A549 treated with GW870086 at 1 μM for 4 hours (cell line): ENCODE measurements around the gene GARIN5A. TPM values are rescaled to one million over a fixed set of nuclear protein-coding genes. Genes with fewer than 3 reads are reported as not detected.

Source experiments
- total RNA-seq: library from RNA; stranded (reverse); fragments of 200-300 nt; extraction: Qiagen RNA extraction; gene quantifications from 5 replicates; pipeline ENCODE4 v1.2.3, GENCODE V29; 2022; ENCODE audit warnings: low read depth

The GARIN5A gene
- 1.6 to 2.2 TPM (median 2.0 TPM) in 5 replicates for total RNA-seq

DNA sequence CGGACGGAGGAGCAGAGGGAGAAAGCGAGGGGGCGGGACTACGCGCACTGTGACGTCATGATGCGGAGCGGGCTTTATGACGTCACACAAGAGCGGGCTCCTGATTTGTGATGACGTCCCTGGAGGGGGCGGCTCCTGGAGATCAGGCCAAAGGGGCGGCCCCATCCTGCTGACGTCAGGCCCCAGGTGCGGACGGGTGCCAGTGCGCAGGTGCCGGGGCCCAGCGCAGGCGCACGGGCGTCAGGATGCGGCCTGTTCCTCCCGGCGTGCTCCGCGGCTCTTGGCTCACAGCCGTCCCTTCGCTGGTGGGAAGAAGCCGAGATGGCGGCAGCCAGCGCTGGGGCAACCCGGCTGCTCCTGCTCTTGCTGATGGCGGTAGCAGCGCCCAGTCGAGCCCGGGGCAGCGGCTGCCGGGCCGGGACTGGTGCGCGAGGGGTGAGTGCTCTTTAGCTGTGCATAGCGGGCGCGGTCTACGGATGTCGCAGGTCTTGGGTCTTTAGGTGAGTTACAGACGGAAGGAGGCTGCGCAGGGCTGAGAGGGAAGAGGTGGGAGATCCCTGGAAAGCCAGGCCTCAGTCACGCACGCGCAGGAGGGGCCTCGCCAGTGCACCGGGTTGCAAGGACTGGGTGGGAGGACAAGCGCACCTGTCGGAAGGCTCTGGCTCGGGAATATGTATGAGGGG is at the start of gene GARIN5A, which contains the start of gene EMC10:
TSS of gene GARIN5A (minus strand) at position 625 of the 683 bp plus-strand sequence. CDS start at position 165, 460 bp downstream.
TSS of gene EMC10 (plus strand) at position 284 of the 683 bp plus-strand sequence. CDS start at position 322, 38 bp downstream.

GRCh38 chr19:50513746-50514345 is 37.2 kb upstream of the GARIN5A start, which contains the start of gene ASPDH:
ASPDH (minus strand) TSS chr19:50513913; CDS start chr19:50513823, 90 bp downstream.

GRCh38 chr19:50511069-50511822 is 34.6 kb upstream of the GARIN5A start, which contains the start of gene JOSD2:
JOSD2 (minus strand) TSS chr19:50511191; CDS start chr19:50510431, 760 bp downstream.

GRCh38 chr19:50432221-50433028 is 44.2 kb downstream of the GARIN5A start, which contains the start of gene MYBPC2:
MYBPC2 (plus strand) TSS chr19:50432892; CDS start chr19:50432954, 62 bp downstream.

DNA sequence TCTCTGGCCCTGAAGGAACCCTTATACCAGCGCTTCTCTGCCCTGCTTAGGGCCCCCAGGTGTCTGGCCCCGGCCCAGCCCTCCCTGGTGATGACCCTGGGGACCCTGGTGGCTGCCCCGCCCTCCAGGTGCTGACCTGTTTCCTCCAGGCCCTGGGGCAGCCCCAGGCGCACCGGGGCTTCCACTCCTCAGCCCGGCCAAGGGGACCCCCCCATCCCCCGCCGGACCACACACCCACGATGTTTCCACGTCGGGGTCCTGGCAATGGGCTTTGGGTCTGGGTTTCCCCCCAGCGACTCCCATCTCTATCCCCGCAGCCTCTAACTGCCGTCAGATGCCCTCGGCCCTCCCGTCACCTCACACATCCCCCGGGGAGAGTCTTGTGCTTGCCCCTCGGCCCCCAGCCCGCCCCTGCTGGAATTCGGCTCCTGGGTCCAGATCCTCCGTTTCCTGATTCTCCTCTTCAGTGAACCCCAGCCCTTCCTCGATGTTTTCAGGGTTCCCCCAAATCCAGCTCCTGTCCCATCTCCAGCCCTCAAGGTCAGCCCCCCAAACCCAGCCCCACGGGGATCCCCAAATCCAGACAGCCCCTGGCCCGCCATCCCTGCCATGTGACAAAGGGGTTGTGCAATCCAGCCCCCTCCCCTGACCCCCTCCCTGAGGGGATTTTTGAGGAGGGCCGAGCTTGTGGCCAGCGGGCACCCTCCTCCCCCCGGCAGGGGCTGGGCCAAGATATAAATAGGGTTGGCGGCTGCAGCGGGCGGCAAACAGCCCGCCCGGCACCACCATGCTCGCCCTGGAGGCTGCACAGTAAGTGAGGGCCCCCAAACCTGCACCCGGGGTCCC is 58.2 kb downstream of the GARIN5A start, which contains the start of gene SPIB:
TSS of gene SPIB (plus strand) at position 763 of the 846 bp plus-strand sequence. CDS start at position 788, 25 bp downstream.

Other genes starting within 250 kb of the GARIN5A start
- 0.95 to 1.5 TPM (median 1.4 TPM) in 5 replicates for gene KCNC3, start 147.5 kb downstream of the GARIN5A start, total RNA-seq
- 0.58 to 1.5 TPM (median 1.1 TPM) in 5 replicates for gene NAPSA, start 111.2 kb downstream of the GARIN5A start, total RNA-seq
- 58.1 to 82.4 TPM (median 78.4 TPM) in 5 replicates for gene NR1H2, start 100.4 kb downstream of the GARIN5A start, total RNA-seq
- gene POLD1, start 92.5 kb downstream of the GARIN5A start, total RNA-seq, result 48.9 to 76.4 TPM (median 72.2 TPM) in 5 replicates
- 0.10 to 0.34 TPM (median 0.15 TPM) in 4 of 5 replicates, not detected in the other for gene SPIB, start 57.9 kb downstream of the GARIN5A start, total RNA-seq
- 0.03 TPM in 1 of 5 replicates, not detected in the others for gene MYBPC2, start 44.0 kb downstream of the GARIN5A start, total RNA-seq
- gene EMC10, start 341 bp downstream of the GARIN5A start, total RNA-seq, result 107 to 155 TPM (median 150 TPM) in 5 replicates
- 58.0 to 82.0 TPM (median 80.2 TPM) in 5 replicates for gene JOSD2, start 34.3 kb upstream of the GARIN5A start, total RNA-seq
- gene ASPDH, start 37.1 kb upstream of the GARIN5A start, total RNA-seq, result not detected in 5 replicates
- gene LRRC4B, start 91.6 kb upstream of the GARIN5A start, total RNA-seq, result 0.32 to 0.97 TPM (median 0.50 TPM) in 5 replicates
- gene SYT3, start 163.0 kb upstream of the GARIN5A start, total RNA-seq, result 0.29 to 0.74 TPM (median 0.53 TPM) in 5 replicates
- 4.3 to 11.4 TPM (median 10.5 TPM) in 5 replicates for gene C19orf81, start 172.6 kb upstream of the GARIN5A start, total RNA-seq
- gene SHANK1, start 243.0 kb upstream of the GARIN5A start, total RNA-seq, result 0.16 to 0.46 TPM (median 0.33 TPM) in 4 of 5 replicates, not detected in the other
- 6.0 to 10.5 TPM (median 9.2 TPM) in 5 replicates for gene CLEC11A, start 246.5 kb upstream of the GARIN5A start, total RNA-seq